Thoracic aorta (tissue), 2 donors: ENCODE data around the gene EFNA2. TPM values are rescaled to one million over a fixed set of nuclear protein-coding genes. Genes with fewer than 3 reads are reported as not detected.

Source experiments
- ATAC-seq: fragments of 150-250 bp; one replicate; pipeline ENCODE4 v1.8.0; 2017; ENCODE audit warnings: low read depth; ENCODE audit not compliant: insufficient number of reproducible peaks, low FRiP score
- DNase-seq: peaks from one replicate; pipeline ENCODE4 v3.0.0-alpha.2; 2020; ENCODE audit warnings: low spot score
- H3K27ac ChIP-seq, 2 donors: fragments of 200-600 bp; sonication (generic); 1 replicate in 1 of 2; 2 replicates in 1 of 2; pipeline ENCODE4 v1.5.1; 2016; ENCODE audit warnings: mild to moderate bottlenecking in 2 of 2, moderate library complexity in 2 of 2
- H3K27me3 ChIP-seq: fragments of 200-600 bp; sonication (generic); replicated peaks from 2 replicates; pipeline ENCODE4 v1.6.0; 2016; ENCODE audit warnings: mild to moderate bottlenecking; ENCODE audit not compliant: insufficient read depth
- H3K36me3 ChIP-seq: fragments of 200-600 bp; sonication (generic); one replicate; pipeline ENCODE4 v1.5.1; 2016
- H3K4me1 ChIP-seq, 2 donors: fragments of 200-600 bp; sonication (generic); 1 replicate in 1 of 2; 2 replicates in 1 of 2; pipeline versions ENCODE4 v1.5.1 to v1.6.0; 2016; ENCODE audit warnings: low read depth in 2 of 2, mild to moderate bottlenecking in 1 of 2; ENCODE audit not compliant: control insufficient read depth in 1 of 2
- H3K4me3 ChIP-seq: fragments of 200-600 bp; sonication (generic); 2 replicates; pipeline ENCODE4 v1.5.1; 2016; ENCODE audit warnings: mild to moderate bottlenecking
- H3K9me3 ChIP-seq: fragments of 200-600 bp; sonication (generic); 2 replicates; pipeline ENCODE4 v1.5.1; 2016
- total RNA-seq, 2 donors: library from RNA; depleted of rRNA; stranded (reverse); fragments of >200 nt; gene quantifications; one replicate each; pipeline versions ENCODE4 v1.1.0 to v1.2.3, GENCODE V29; 2016
- TF ChIP-seq, protein P1 (sequence below): fragments of 200-600 bp; sonication (generic); IDR thresholded peaks from one replicate; pipeline ENCODE4 v1.5.1; 2019; ENCODE audit warnings: antibody characterized with exemption

Gene EFNA2
- total RNA-seq, 2 donors from 2014 or later = not detected

DNA sequence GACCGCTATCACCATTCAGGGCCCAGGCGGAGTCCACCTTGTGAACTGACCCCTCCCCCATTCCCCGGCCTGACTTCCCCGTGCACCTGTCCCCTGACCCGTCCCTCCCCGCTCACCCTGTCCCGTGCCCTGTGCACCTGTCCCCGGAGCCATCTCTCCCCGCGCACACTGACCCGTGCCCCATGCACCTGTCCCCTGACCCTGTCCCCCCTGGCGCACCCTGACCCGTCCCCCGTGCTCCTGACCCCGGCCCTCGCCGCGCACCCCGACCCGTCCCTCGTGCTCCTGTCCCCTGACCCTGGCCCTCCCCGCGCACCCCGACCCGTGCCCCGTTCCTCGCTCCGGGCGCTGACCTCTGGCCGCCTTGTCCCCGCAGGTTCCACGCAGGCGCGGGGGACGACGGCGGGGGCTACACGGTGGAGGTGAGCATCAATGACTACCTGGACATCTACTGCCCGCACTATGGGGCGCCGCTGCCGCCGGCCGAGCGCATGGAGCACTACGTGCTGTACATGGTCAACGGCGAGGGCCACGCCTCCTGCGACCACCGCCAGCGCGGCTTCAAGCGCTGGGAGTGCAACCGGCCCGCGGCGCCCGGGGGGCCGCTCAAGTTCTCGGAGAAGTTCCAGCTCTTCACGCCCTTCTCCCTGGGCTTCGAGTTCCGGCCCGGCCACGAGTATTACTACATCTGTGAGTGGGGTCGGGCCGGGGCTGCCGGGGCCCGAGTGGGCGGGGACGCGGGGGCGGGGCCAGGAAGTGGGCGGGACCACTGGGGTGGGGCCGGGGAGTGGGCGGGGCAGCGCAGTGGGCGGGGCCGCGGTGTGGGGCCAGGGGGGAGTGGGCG is 9.7 kb downstream of the EFNA2 start:
- H3K9me3 ChIP-seq = no peaks in the 10 kb centered on the region
- TF ChIP-seq, protein P1, sequence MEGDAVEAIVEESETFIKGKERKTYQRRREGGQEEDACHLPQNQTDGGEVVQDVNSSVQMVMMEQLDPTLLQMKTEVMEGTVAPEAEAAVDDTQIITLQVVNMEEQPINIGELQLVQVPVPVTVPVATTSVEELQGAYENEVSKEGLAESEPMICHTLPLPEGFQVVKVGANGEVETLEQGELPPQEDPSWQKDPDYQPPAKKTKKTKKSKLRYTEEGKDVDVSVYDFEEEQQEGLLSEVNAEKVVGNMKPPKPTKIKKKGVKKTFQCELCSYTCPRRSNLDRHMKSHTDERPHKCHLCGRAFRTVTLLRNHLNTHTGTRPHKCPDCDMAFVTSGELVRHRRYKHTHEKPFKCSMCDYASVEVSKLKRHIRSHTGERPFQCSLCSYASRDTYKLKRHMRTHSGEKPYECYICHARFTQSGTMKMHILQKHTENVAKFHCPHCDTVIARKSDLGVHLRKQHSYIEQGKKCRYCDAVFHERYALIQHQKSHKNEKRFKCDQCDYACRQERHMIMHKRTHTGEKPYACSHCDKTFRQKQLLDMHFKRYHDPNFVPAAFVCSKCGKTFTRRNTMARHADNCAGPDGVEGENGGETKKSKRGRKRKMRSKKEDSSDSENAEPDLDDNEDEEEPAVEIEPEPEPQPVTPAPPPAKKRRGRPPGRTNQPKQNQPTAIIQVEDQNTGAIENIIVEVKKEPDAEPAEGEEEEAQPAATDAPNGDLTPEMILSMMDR = no peak
- H3K27ac ChIP-seq = no peak overlapping the region
- ATAC-seq = no peak
- H3K27me3 ChIP-seq = peaks cover 17% of the 10 kb centered on the region
- H3K4me1 ChIP-seq = peaks cover 4 to 6% of the 10 kb centered on the region in 2 donors
- no peaks in the 10 kb centered on the region for H3K36me3 ChIP-seq
- H3K4me3 ChIP-seq = peak overlapping the region; percentile 35
- no peak for DNase-seq

DNA sequence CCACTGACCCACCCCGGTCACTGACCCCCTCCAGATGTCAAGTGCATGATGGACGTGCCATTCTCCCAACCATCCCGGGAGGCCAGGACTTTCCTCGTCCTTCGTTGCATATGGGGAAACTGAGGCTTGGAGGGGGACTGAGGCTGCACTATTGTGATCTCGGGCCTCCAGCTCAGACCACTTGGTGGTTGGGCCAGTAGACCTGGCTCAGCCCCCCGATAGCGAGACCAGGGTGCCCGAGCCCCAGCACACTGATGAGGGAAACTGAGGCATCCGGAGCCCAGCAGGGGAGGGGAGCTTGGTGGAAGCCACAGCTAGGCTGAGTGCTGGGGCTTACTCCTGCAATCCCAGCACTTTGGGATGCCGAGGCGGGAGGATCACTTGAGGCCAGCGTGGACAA is 10.4 kb downstream of the EFNA2 start:
- no peak for ATAC-seq
- Histone ChIP-seq H3K4me1 (peaks cover 4 to 6% of the 10 kb centered on the region in 2 donors), H3K27me3 (peaks cover 17% of the 10 kb centered on the region), H3K27ac (no peak overlapping the region), H3K9me3 (no peaks in the 10 kb centered on the region), H3K4me3 (no peak overlapping the region), H3K36me3 (no peaks in the 10 kb centered on the region)
- DNase-seq = no peak
- TF ChIP-seq, protein P1 = no peak

DNA sequence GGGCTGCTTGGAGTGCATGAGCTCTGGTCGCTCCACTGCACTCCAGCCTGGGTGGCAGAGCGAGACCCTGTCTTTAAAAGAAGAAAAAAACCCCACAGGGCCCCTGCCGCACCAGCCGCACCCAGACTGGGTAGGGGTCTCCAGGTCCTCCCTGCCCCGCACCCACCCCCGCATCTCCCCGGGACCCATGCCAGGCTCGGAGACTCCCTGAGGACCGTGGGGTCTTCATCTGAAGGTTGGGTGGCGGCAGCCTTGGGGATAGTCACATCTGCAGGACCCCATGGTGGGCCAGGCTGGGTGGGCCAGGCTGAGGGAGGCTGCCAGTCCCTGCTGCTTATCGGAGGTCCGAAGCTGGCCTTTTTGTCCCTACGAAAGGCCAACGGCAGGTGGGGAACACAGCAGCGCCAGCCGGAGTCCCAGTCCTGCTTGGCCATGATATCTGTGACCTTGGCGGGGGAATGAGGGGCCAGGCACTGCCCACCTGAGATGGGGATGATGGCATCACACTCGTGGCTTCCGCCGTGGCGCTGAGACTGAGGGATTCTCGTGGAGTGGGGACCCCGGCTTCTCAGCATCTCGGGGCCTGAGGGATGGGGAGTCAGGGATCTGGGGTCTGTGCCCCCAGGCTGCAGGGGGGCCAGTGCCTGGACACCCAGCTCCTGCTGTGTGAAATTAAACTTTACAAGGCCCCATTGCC is 11.1 kb downstream of the EFNA2 start:
- Histone ChIP-seq H3K9me3 (no peaks in the 10 kb centered on the region), H3K27me3 (peaks cover 17% of the 10 kb centered on the region), H3K27ac (no peak overlapping the region), H3K36me3 (no peaks in the 10 kb centered on the region), H3K4me3 (no peak overlapping the region), H3K4me1 (peaks cover 4 to 6% of the 10 kb centered on the region in 2 donors)
- no peak for ATAC-seq
- TF ChIP-seq, protein P1 = no peak
- DNase-seq = no peak

DNA sequence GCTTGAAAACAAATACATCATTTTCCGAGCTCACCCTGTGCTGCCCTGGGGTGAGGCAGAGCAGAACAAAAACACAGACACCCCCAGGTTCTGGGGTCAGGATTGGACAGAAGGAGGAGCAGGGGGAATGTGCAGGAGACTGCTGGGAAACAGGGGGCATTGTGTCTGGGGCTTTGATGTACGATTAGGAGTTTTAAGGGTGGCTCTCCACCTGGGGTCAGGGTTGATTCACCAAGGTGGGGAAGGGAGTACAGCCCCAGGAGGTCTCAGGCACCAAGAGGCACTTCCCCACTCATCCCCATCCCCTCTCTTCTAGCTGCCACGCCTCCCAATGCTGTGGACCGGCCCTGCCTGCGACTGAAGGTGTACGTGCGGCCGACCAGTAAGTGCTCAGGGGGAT is 12.6 kb downstream of the EFNA2 start:
- no peak overlapping the region for H3K4me3 ChIP-seq
- peaks cover 4 to 6% of the 10 kb centered on the region in 2 donors for H3K4me1 ChIP-seq
- no peak for DNase-seq
- no peaks in the 10 kb centered on the region for H3K9me3 ChIP-seq
- peaks cover 17% of the 10 kb centered on the region for H3K27me3 ChIP-seq
- H3K27ac ChIP-seq = no peak overlapping the region
- ATAC-seq = no peak
- TF ChIP-seq, protein P1 = no peak
- H3K36me3 ChIP-seq = no peaks in the 10 kb centered on the region

DNA sequence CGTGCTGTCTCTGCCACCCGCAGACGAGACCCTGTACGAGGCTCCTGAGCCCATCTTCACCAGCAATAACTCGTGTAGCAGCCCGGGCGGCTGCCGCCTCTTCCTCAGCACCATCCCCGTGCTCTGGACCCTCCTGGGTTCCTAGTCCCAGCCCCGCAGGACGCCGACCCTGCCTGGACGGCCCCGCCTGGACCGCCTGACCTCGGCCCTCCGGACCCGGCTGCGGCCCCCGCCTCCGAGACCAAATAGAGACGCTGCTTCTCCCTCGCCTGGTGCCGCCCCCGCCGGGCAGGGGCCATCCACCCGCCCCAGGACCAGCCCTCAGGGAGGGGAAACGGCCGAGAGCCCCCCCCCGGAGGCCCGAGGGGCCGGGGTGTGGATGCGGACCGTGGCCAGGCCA is 14.1 kb downstream of the EFNA2 start:
- no peak overlapping the region for H3K4me3 ChIP-seq
- ATAC-seq (no peak), DNase-seq (no peak)
- peaks cover 4 to 6% of the 10 kb centered on the region in 2 donors for H3K4me1 ChIP-seq
- H3K36me3 ChIP-seq = no peaks in the 10 kb centered on the region
- no peak overlapping the region for H3K27ac ChIP-seq
- H3K9me3 ChIP-seq = no peaks in the 10 kb centered on the region
- H3K27me3 ChIP-seq = peaks cover 7% of the 10 kb centered on the region
- TF ChIP-seq, protein P1 = no peak
